Spleen (tissue), 11 donors: ENCODE results near the gene COL4A2. TPM values are rescaled to one million over a fixed set of nuclear protein-coding genes. Genes with fewer than 3 reads are reported as not detected.
A peak's percentile ranks its signal among the peaks of the same experiment; 100 is the strongest.

Source experiments
- DNase-seq: peaks from one replicate; pipeline ENCODE4 v3.0.0-alpha.2; 2020
- H3K27ac ChIP-seq, 8 donors: fragments of 200-600 bp; sonication (generic) in 7 of 8; 1 replicate in 4 of 8; 2 replicates in 4 of 8; pipeline versions ENCODE4 v1.5.0 to v1.8.0; 2016 to 2021; ENCODE audit warnings: inconsistent platforms in 4 of 8, mild to moderate bottlenecking in 4 of 8, moderate library complexity in 1 of 8
- H3K27me3 ChIP-seq, 7 donors: fragments of 200-600 bp; sonication (generic) in 6 of 7; replicated peaks in 1 of 7; 1 replicate in 4 of 7; 2 replicates in 3 of 7; pipeline versions ENCODE4 v1.5.0 to v1.8.0; 2016 to 2021; ENCODE audit warnings: inconsistent platforms in 3 of 7, mild to moderate bottlenecking in 1 of 7
- H3K36me3 ChIP-seq, 6 donors: fragments of 200-600 bp; sonication (generic) in 5 of 6; 1 replicate in 4 of 6; 2 replicates in 2 of 6; pipeline versions ENCODE4 v1.5.0 to v1.8.0; 2016 to 2021; ENCODE audit warnings: inconsistent platforms in 2 of 6
- H3K4me1 ChIP-seq, 6 donors: fragments of 200-600 bp; sonication (generic) in 5 of 6; 1 replicate in 3 of 6; 2 replicates in 3 of 6; pipeline versions ENCODE4 v1.5.0 to v1.8.0; 2016 to 2021; ENCODE audit warnings: inconsistent platforms in 3 of 6
- H3K4me3 ChIP-seq, 8 donors: fragments of 200-600 bp; sonication (generic) in 7 of 8; 1 replicate in 4 of 8; 2 replicates in 4 of 8; pipeline versions ENCODE4 v1.5.0 to v1.8.0; 2016 to 2021; ENCODE audit warnings: inconsistent platforms in 4 of 8, mild to moderate bottlenecking in 4 of 8, moderate library complexity in 2 of 8
- H3K9me3 ChIP-seq, 8 donors: fragments of 200-600 bp; sonication (generic) in 7 of 8; 1 replicate in 4 of 8; 2 replicates in 4 of 8; pipeline versions ENCODE4 v1.5.0 to v1.8.0; 2016 to 2021; ENCODE audit warnings: inconsistent platforms in 4 of 8
- POLR2A ChIP-seq, 3 donors: fragments of 450-650 bp; IDR thresholded peaks; one replicate each; pipeline ENCODE4 v1.5.1; 2017; ENCODE audit warnings: antibody characterized with exemption in 3 of 3, mild to moderate bottlenecking in 1 of 3
- POLR2AphosphoS5 ChIP-seq, 3 donors: sonication (generic); formaldehyde crosslinking; IDR thresholded peaks; one replicate each; pipeline ENCODE4 v1.5.1; 2017; ENCODE audit warnings: antibody characterized with exemption in 3 of 3
- WGBS, 5 donors: extraction: QIAGEN DNeasy Blood & Tissue Kit in 3 of 5; methylation state at CpG; one replicate each; pipeline versions ENCODE4 v1.1.5 to v1.1.7; 2013 to 2018; 5-methylcytosine and 5-hydroxymethylcytosine counted together
- intact Hi-C: fragments of 100-400 bp; cut with DNase I; formaldehyde crosslinking; loops from one replicate; pipeline ENCODE4 v1.15.0; 2023; ENCODE audit warnings: low total_unique reads
- polyA plus RNA-seq, 3 donors: library from polyadenylated mRNA; stranded (reverse); fragments of 200-250 nt; gene quantifications; one replicate each; pipeline ENCODE4 v1.2.1, GENCODE V29; 2013
- total RNA-seq, 7 donors: library from RNA; depleted of rRNA in 3 of 7; stranded (reverse); fragments of >200 nt in 3 of 7; fragmentation: NEBNext Ultra II Directional in 4 of 7; extraction: Animal tissue kit (Norgen Biotek cat#: 25700) in 4 of 7; gene quantifications; one replicate each; pipeline versions ENCODE4 v1.1.0 to v1.2.1, GENCODE V29; 2016 to 2021
- TF ChIP-seq, protein P1 (sequence below), 11 experiments: fragments of 200-600 bp in 7 of 11; fragments of 450-650 bp in 4 of 11; sonication (generic) in 4 of 11; IDR thresholded peaks in 8 of 11; conservative IDR thresholded peaks in 3 of 11; 1 replicate in 7 of 11; 2 replicates in 4 of 11; pipeline versions ENCODE4 v1.4.0 to v1.8.0; 2016 to 2021; ENCODE audit warnings: antibody characterized with exemption in 11 of 11, inconsistent platforms in 4 of 11, mild to moderate bottlenecking in 1 of 11
- donor health status: healthy with polysubstance abuse.
- donor health status: DM: no; HTN: no; CAD: no; lungs with moderate emphysema.
- donor health status: DM: no; HTN: no; CAD: no.
- donor health status: Bipolar disorder and iron deficiency.
- donor health status: healthy.
- donor health status: DM: no; HTN: no; CAD: no.
- donor health status: DM: yes; HTN: yes; CAD: no.

Gene COL4A2
- total and polyA plus RNA-seq, 10 donors = 52.6 to 712 (median 337) TPM

DNA sequence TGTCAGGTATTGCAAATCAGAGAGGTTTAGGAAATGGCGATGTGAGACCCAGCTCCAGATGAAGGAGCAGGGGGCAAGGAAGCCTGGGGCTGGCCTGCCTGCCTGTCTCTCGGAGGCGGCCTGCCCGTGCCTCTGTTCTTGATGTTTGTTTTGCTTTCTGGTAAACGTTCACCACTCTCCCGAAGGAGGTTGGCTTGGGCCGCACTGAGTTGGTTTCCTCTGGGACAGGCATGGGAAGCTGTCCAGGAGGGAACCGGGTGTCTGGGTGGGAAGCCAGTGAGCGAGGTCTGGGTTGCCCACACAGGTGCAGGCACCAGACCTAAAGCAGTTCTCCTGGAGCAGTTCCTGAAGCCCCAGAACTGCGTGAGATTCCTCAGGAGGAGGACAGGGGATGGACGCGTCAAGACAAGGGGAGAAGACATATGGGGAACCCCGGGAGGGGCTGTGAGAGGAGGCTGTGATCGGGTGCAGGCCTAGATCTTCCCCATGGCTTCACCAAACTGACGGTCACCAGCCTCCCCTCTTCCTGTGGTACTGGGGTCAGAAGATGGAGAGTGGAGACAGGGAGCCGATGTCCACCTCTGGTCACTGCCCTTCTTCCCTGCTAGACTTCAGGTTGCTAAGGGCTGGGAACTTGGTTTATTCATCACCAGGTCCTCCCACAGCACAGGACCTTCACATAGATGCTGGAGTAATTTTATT is 15.2 kb downstream of the COL4A2 start:
- no peak for DNase-seq
- 74 to 82% (median 81%) methylated on average over 16 of the region's 16 CpGs for WGBS, 5 donors
- intact Hi-C loops = no loop called here
- H3K27ac ChIP-seq = peak overlapping the region in 3 of 8 donors; percentile 19 to 43 (median 23)
- H3K4me1 ChIP-seq = peaks cover 0 to 68% (median 24%) of the 10 kb centered on the region in 6 donors
- TF ChIP-seq POLR2A (IDR thresholded peaks at IDR 0.05) = no peak
- peak in 1 of 3 donors; percentile 16 for TF ChIP-seq POLR2AphosphoS5 (IDR thresholded peaks at IDR 0.05)
- TF ChIP-seq, protein P1, sequence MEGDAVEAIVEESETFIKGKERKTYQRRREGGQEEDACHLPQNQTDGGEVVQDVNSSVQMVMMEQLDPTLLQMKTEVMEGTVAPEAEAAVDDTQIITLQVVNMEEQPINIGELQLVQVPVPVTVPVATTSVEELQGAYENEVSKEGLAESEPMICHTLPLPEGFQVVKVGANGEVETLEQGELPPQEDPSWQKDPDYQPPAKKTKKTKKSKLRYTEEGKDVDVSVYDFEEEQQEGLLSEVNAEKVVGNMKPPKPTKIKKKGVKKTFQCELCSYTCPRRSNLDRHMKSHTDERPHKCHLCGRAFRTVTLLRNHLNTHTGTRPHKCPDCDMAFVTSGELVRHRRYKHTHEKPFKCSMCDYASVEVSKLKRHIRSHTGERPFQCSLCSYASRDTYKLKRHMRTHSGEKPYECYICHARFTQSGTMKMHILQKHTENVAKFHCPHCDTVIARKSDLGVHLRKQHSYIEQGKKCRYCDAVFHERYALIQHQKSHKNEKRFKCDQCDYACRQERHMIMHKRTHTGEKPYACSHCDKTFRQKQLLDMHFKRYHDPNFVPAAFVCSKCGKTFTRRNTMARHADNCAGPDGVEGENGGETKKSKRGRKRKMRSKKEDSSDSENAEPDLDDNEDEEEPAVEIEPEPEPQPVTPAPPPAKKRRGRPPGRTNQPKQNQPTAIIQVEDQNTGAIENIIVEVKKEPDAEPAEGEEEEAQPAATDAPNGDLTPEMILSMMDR (IDR thresholded peaks at IDR 0.05 in 8 of 11, conservative IDR thresholded peaks at IDR 0.05 in 3 of 11) = no peak
- peaks cover 0 to 7% (median 0%) of the 10 kb centered on the region in 6 donors for H3K36me3 ChIP-seq
- H3K27me3 ChIP-seq = peaks cover 0 to 36% (median 0%) of the 10 kb centered on the region in 7 donors
- no peak overlapping the region for H3K4me3 ChIP-seq
- no peaks in the 10 kb centered on the region for H3K9me3 ChIP-seq

DNA sequence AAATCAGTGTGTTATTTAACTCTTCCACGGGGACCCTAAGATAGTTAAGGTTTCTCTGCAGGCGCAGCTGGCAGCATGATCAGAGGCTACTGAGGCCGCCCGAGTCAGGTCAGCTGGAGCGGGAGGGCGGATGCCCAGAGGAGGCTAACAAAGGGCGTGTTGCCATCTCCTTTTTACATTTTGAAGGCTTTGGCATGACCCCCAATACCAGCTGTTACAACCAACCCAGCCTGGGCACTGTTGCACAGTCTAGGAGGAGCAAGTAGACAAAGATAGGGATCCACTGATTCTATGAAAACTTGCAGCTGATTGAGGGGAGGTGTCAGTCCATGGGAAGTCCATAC is 15.7 kb downstream of the COL4A2 start:
- Histone ChIP-seq H3K4me3 (no peak overlapping the region), H3K27me3 (peaks cover 0 to 33% (median 0%) of the 10 kb centered on the region in 7 donors), H3K4me1 (peaks cover 0 to 62% (median 24%) of the 10 kb centered on the region in 6 donors), H3K36me3 (peaks cover 0 to 1% (median 0%) of the 10 kb centered on the region in 6 donors), H3K27ac (peak overlapping the region in 1 of 8 donors; percentile 43), H3K9me3 (no peaks in the 10 kb centered on the region)
- TF ChIP-seq POLR2AphosphoS5 (IDR thresholded peaks at IDR 0.05) (no peak), POLR2A (IDR thresholded peaks at IDR 0.05) (no peak)
- TF ChIP-seq, protein P1 (IDR thresholded peaks at IDR 0.05 in 8 of 11, conservative IDR thresholded peaks at IDR 0.05 in 3 of 11) = no peak
- intact Hi-C loops = no loop called here
- no peak for DNase-seq
- 77 to 93% (median 88%) methylated on average over 7 of the region's 7 CpGs for WGBS, 5 donors

DNA sequence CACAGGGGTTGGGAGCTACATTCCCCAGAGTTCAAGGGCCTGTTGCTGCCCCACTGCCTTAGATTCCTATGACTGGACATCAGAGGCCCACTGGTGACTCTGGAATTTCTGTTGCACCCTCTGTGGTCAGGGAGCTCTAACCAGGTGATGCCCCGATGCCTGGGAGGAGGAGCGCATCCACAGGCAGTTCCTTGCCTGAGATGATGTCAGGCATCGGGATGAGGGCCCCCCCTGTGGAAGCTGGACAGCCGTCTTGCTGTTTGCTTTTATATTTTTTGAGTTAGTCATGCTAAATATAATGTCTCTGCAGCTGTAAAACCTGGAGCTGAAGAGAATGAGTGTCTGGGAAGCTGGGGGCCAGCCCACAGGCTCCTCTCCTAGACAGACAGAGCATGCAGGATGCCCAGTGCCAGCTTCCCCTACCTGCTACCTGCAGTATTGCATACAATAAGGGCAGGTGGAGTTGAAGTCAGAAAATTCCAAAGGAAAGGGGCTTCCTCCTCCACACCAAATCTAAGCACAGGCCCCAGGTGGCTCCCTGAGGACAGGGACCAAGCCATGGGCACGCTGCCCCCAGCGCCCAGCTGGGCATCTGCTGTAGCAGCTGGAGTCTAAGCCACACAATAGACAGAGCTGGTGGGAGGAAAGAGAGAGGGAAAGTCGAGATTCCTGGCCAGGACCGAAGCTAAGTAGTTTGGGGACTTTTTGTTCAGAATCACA is 16.2 kb downstream of the COL4A2 start:
- 61 to 85% (median 84%) methylated on average over 8 of the region's 8 CpGs for WGBS, 5 donors
- Histone ChIP-seq H3K27me3 (peaks cover 0 to 31% (median 0%) of the 10 kb centered on the region in 7 donors), H3K36me3 (no peaks in the 10 kb centered on the region), H3K9me3 (no peaks in the 10 kb centered on the region), H3K4me3 (no peak overlapping the region), H3K4me1 (peaks cover 0 to 61% (median 24%) of the 10 kb centered on the region in 6 donors), H3K27ac (peak overlapping the region in 1 of 8 donors; percentile 43)
- DNase-seq = no peak
- intact Hi-C loops = no loop called here
- TF ChIP-seq POLR2A (IDR thresholded peaks at IDR 0.05) (no peak), POLR2AphosphoS5 (IDR thresholded peaks at IDR 0.05) (no peak)
- TF ChIP-seq, protein P1 (IDR thresholded peaks at IDR 0.05 in 8 of 11, conservative IDR thresholded peaks at IDR 0.05 in 3 of 11) = no peak
